ENCODE results near the gene LILRA5.
"Not testable (repeated sequence)": the region's sequence is repeated elsewhere in the genome, so short reads cannot be mapped to it uniquely, and the experiment has no call there.

Gene LILRA5

DNA sequence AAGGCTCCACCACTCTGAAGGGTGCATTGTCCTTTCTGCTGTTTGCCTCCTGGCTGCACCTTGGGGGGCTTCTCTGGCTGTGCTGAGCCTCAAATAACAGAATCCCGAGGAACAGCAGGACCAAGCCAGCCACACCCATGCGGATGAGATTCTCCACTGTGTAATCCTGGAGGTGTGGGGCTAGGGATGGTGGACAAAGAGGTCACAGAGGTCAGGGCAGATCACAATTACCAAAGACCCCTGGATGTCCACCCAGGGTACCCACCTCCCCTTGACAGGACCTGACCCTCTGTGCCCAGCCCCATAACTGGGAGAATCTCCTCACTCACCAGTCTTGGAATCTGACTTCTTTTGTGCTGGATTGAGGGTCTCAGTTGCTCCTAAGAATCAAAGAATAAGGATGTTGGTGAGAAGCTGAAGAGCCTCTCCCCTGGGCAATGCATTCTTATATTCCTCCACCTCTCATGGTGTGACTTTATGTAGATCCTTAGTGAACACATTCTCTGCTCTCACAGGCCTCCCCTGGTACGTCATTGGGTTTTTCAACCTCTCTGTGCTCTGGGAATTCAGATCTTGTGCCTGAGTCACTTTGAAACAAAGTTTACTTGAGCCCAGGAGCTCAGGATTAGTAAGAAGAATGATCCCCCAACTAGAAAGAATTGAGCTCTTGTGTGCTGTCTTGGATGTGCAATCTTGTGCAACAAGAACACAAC is 20.8 kb upstream of the LILRA5 start:
- DNase-seq (ENCODE audit: low read depth in 2 of 2): no peak

DNA sequence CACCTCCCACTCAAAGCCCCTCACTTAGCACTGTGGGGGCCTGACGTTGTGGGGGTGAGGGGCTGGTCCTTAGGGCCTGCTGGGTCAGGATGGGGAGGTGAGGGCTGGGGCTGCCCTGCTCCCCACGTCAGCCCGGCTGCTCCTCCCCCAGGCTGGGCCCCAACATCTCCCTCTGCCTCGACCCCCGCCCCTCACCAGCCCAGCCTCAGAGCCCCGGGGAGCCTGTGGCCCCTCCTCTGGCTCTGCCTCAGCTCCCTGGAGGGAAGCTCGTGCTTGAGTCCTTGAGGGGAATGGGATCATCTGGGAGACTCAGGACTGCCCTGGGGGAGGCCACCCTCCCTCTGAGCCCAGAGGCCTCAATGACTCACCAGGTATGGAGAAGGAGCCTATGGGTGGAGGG is 19.2 kb upstream of the LILRA5 start:
- no peak for DNase-seq (ENCODE audit: low read depth in 2 of 2)

DNA sequence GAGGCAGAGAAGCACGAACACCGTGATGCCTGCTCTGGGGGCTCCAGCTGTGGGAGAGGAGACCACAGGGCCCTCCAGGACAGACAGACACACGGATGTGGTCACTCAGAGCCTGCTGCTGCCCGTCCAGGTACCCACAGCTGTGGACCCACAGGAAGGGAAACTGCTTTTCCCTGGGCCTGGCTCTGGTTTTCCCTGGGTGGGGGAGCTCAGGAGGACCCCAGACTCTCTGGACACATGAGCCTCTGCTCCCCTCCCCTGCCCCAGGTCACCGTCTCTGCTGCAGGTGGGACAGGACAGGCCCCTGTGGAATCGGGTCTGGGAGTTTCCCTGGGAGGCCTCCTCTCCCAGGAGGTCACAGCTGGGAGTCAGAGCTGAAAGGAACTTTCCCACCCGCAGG is 18.7 kb upstream of the LILRA5 start:
- no peak for DNase-seq (ENCODE audit: low read depth in 2 of 2)

DNA sequence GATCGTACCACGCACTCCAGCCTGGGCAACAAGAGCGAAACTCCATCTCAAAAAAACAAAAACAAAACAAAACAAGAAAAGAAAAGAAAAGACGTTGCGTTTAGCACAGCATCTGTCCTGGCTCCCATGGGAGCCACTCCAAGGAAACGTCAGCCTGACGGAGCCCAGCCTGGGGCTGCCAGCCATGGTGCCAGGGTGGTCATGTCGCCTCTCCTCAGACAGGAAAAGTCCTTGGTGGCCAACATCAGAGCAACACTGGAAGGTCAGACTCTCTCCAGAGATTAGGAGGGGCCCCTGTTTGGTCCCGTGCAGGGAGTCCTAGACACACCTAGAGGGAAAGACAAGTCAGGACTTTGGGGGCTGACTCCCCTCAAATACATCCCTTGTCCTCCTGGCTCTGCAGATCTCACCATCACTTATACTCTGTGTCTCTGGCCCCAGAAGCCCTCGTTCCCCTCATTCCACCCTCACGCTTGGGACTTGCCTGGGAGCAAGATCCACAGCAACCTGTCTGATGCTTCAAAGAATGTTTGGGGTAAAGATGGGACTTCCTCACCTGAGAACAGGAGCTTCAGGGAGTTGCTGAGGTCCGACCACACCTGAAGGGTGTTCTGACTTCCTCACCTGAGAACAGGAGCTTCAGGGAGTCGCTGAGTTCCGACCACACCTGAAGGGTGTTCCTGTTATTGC is 16.7 kb upstream of the LILRA5 start:
- DNase-seq (ENCODE audit: low read depth in 2 of 2): no peak

DNA sequence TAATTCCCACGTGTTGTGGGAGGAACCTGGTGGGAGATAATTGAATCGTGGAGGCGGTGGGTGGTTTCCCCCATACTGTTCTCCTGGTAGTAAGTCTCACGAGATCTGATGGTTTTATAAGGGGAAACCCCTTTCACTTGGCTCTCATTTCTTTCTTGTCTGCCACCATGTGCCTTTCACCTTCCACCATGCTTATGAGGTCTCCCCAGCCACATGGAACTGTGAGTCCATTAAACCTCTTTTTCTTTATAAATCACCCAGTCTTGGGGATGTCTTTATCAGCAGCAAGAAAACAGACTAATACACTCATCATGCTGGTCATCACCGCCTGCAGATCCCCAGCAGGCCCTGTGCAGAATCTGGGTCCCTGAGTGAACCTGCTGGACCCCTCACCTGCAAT is 15.8 kb upstream of the LILRA5 start:
- DNase-seq (ENCODE audit: low read depth in 2 of 2): not testable (repeated sequence)

DNA sequence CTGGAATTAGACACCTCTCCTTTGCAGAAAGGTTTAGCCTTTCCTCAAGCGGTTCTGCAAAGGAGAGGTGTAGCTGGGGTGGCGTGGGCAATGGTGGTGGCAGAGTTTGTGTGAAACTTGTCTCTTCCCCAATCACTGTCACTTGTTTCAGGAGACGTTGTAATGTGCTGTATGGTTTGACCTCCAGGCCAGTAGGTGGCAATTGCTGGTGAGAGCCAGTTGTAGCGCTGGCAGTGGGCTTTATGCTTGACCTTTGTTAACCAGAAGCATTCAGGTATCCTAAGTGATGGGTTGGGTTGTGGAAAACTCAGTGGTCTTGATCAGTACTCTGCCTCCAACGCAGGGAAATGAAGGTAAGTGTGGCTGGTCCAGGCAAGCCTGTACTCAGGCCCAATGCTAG is 12.7 kb upstream of the LILRA5 start:
- DNase-seq (ENCODE audit: low read depth in 2 of 2): no peak

DNA sequence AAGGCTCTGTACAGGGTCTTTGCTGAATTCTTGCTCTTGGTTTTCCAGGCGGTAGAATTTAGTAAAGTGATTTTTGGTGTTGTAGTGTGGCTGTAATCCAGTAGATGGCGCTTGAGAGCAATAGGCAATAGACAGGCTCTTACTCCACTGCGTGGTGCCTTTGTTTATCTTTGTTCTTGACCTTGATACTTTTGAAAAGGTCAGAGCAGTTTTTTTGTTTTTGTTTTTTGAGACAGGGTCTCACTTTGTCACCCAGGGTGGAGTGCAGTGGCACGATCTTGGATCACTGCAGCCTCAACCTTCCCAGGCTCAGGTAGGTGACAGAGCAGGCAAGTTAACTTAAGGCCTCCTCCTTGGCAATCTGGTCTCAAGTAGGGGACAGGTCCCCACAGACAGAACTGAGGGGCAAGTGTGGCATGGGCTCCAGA is 12.2 kb upstream of the LILRA5 start:
- DNase-seq (ENCODE audit: low read depth in 2 of 2): peak; percentile 16 to 22

DNA sequence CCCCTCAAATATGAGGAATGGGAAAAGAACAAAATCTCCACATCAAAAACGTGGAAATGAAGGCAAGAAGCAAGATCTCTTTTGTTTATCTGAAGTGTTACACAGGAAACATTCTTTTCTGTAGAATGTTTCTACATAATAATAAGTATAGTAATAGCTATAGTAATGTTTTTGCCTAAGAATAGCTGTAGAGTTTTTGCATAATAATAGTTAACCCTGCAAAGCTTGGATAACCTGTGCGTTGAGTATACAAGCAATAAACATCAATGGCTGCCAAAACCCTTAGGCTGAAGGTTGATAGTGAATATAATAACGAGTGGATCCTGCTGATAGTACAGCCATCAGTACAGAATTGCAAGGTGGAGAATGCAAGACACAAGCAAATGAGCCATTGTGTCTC is 11.1 kb upstream of the LILRA5 start:
- no peak for DNase-seq (ENCODE audit: low read depth in 2 of 2)

DNA sequence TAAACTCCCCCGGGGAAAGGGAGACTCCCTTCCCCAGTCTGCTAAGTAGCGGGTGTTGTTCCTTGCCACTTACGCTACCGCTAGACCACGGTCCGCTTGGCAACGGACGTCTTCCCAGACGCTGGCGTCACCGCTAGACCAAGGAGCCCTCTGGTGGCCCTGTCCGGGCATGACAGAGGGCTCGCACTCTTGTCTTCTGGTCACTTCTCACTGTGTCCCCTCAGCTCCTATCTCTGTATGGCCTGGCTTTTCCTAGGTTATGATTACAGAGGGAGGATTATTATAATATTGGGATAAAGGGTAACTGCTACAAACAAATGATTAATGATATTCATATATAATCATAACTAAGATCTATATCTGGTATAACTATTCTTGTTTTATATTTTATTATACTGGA is 10.0 kb upstream of the LILRA5 start:
- not testable (repeated sequence) for DNase-seq (ENCODE audit: low read depth in 2 of 2)

DNA sequence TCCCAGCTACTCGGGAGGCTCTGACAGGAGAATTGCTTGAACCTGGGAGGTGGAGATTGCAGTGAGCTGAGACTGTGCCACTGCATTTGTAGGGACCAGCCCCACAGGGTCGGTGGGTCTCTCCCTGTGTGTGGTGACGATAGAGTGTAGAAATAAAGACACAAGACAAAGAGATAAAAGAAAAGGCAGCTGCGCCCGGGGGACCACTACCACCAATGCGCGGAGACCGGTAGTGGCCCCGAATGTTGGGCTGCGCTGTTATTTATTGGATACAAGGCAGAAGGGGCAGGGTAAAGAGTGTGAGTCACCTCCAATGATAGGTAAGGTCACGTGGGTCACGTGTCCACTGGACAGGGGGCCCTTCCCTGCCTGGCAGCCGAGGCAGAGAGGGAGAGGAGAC is 9.3 kb upstream of the LILRA5 start:
- not testable (repeated sequence) for DNase-seq (ENCODE audit: low read depth in 2 of 2)

DNA sequence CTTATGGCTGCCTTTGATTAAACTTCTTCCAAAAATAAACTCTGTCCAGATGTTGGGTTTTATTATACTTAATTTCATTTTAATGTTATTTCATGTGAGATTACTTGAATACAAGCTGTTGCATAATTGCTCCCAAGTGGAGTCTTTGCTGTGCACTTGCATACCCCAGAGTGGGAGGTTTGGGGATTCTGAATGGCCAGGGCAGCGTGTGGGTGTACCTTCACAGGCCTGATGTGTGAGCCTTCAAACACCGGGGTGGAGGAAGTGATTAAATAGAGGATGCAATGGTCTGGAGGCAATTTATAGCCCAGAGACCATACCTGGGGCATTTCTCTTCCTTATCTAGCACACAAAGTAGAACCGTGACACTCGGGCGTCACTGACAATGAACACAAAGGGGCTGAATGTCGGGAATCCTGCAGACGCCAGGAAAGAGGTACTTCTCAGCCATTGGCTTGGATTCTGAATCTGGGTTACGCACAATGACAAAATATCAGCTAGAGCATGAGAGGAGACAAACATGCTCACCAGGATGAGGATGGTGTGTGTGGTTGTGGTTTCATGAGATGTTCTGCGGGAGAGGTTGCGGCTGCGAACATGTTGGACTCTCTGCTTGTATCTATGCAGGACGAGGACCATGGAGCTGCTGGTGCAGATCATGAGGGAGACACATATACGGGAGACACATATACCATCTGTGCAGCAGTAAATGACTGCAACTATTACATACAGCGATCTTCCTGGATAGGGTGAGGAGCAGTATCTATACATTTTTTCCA is 7.1 kb upstream of the LILRA5 start:
- no peak for DNase-seq (ENCODE audit: low read depth in 2 of 2)

DNA sequence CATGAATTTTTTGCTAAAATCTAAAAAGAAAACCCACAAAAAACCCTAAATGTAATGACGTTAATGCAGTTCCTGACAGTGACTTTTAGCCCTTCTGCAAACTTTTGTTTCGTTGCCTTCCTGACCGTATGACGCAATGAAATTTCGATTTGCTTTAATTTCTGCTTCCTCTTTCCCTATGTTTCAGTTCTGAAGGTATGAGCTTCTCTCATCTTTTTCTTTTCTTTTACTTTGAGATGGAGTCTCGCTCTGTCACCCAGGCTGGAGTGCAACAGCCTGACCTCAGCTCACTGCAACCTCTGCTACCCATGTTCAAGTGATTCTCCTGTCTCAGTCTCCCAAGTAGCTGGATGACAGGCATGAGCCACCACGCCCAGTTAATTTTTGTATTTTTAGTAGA is 6.1 kb upstream of the LILRA5 start:
- no peak for DNase-seq (ENCODE audit: low read depth in 2 of 2)

DNA sequence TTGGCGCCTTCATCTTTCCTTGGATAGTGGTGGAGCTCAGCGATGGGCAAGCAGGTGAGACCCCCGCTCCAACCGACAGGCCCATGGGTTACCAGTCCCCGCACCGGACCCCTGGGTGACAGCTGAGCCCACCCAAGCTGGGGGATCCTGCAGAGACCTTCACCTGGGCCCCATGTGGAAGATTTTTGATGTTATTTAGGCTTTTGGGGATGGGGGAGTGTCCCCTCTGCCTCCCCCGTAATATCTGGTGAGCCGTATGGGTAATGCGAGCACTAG is 4.9 kb upstream of the LILRA5 start:
- no peak for DNase-seq (ENCODE audit: low read depth in 2 of 2)

DNA sequence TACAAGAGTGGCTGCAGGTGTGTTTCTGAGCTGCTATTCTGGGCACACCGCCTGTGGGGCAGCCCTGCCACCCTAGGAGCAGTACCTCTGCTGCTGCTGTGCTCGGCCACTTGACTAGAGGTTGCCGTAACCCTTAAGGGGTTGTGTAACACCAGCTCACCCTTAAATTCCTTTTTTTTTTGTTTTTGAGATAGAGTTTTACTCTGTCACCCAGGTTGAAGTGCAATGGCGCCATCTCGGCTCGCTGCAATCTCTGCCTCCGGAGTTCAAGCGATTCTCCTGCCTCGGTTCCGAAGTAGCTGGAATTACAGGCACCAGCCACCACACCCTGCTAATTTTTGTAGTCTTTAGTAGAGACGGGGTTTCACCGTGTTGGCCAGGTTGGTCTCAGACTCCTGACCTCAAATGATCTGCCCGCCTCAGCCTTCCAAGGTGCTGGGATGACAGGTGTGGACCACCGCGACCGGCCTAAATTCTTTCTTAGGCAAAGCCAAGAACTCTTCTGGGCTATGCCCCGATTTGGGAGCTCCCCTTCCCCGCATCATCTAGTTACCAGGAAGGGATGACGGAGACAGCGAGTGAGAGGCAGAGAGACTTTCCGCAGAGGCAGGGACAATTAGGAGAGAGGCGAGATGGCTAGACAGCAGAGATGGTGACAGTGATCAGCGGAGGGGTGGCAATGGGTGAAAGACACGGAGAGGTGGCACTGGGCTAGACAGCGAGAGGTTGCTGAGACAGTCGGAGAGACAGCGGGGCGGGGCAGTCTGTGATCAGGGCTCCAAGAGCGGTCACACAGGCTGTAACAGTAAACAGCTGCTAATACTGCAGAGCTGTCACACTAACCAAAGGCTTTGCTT is 4.4 kb upstream of the LILRA5 start:
- no peak for DNase-seq (ENCODE audit: low read depth in 2 of 2)

DNA sequence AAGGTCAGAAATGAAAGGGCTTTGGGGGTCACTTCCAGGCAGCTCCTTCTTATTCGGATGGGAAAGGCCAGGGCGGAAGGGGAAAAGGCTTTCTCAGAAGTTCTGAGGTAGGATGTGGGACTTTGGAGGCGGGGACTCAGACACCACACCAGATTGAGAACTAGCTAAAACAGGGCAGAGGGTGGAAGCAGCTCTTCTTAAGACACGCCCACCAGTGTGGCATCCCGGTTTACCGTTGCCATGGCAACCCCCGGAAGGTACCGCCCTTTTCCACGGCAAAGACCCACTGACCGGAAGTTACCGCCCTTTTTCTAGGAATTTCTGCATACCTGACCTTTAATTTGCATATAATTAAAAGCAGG is 3.8 kb upstream of the LILRA5 start:
- no peak for DNase-seq (ENCODE audit: low read depth in 2 of 2)

DNA sequence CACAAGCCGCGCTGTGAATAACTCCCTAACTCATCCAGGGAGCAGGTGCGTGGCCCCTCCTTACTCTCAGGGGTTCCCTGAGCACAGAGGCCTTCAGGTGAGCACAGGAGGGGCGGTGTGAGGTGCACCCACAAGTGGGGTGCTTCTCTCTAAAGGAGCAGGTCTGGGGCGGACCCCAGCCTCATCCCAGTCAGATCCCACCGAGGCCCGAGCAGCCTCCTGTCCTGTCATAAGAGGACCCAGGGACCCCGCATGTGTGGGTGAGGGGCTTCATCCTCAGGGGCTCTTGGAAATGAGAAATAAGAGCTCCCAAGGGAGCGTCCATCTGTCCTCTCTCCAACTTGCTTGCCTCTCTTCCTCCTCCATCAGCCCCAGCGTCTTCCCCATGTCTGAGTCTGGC is 3.0 kb upstream of the LILRA5 start:
- no peak for DNase-seq (ENCODE audit: low read depth in 2 of 2)

DNA sequence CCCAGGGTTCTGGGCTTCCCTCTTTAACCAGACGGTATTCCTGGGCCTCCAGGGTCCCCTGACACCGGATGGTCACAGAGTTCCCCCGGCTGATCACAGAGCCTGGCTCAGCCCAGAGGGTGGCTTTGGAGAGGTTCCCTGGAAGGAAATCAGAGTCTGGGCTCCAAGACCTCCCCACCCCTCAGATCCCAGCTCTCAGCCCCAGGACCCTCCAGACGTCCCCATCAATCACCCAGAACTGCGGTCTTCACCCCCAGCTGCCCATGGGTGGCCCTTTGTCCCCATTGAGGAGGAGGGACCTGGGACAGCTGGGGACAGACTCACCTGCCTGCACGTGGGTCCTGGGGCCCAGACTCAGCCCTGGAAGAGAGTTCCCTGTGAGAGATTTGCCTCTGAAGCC is 955 bp downstream of the LILRA5 start:
- no peak for DNase-seq (ENCODE audit: low read depth in 2 of 2)

DNA sequence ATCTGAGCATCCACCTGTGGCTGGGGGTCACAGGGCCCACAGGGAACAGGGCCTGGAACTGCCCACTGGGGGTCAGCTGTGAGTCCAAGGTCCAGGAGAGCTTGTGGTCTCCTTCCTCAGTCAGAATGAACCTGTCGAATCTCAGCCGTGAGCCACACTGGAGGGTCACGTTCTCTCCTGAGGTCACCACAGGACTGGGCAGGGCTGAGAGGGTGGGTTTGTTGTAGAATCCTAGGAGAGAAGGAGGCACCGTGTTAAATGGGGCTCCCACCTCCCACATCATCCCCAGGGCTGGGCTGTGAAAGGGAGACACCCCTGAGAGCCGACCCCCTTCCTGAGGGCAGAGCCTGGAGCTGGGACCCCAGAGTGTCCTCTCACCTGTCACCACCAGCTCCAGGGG is 1.5 kb downstream of the LILRA5 start:
- DNase-seq (ENCODE audit: low read depth in 2 of 2): no peak

DNA sequence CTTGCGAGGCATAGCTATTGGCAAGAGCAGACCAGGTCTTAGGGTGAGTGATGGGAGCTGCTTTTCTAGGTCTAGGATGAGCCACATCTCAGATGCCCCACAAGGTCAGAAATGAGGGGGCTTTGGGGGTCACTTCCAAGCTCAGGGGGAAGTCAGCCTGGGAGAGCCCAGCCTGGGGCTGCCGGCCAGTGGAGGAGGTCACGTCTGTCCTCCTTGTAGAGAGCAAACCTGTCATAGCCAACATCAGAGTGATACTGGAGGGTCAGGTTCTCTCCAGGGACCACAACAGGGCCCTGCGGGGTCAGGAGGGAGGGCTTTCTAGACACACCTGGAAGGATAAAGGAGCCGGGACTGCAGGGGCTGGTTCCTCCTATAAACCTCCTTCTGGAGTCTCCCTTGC is 2.4 kb downstream of the LILRA5 start:
- DNase-seq (ENCODE audit: low read depth in 2 of 2): no peak

DNA sequence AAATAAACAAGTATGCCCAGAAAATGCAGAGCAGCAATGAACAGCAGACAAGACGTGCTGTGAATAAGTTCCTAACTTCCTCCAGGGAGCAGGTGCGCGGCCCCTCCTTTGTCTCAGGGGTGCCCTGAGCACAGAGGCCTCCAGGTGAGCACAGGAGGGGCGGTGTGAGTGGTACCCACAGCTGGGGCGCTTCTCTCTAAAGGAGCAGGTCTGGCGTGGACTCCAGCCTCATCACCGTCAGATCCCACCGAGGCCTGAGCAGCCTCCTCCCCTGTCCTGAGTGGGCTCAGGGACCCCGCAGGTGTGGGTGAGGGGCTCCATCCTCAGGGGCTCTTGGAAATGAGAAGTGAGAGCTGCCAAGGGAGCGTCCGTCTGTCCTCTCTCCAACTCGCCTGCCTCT is 3.2 kb downstream of the LILRA5 start:
- no peak for DNase-seq (ENCODE audit: low read depth in 2 of 2)

DNA sequence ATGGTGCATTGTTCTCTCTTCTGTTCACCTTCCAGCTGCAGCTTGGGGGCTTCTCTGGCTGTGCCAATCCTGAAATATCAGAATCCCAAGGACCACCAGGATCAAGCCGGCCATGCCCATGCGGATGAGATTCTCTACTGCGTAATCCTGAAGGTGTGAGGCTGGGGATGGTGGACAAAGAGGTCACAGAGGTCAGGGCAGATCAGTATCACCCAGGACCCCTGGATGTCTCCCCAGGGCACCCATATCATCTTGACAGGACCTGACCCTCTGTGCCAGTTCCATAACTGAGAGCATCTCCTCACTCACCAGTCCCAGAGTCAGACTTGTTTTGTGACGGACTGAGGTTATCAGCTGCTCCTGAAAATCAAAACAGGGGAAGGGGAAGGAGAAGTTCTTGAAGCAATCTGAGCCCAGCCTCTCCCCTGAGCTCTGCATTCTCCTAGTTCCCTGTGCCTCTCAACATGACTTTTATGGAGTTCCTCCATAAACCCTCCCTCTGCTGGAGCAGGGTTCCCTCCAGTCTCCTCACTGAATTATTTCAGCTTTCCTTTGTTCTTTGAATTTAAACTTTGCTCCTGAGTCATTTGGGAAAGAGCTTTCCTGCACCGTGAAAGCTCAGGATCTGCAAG is 5.5 kb downstream of the LILRA5 start:
- DNase-seq (ENCODE audit: low read depth in 2 of 2): no peak

DNA sequence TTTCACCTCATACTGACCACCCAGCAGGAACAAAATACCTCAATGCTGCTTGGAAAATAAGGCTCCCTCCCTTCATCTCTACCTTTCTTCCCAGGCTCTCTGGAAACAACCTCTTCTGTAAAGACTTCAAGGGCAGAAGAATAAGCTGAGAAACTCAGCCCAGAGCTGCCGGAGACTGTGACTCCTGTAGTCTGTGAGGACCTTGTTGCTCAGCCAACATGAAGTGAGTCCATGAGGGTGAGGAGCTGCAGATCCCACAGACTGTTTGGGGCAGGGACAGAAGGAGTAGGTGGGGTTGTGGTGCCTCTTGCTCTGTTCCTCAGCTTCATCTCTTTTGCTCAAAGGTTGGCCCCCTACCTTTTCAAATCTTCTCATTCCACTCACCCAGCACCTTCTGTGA is 7.8 kb downstream of the LILRA5 start:
- DNase-seq (ENCODE audit: low read depth in 2 of 2): no peak
